IgD-negative memory B cell (primary cell): ENCODE measurements around the gene ITGA3. TPM values are rescaled to one million over a fixed set of nuclear protein-coding genes. Genes with fewer than 3 reads are reported as not detected.

Source experiments
- H3K27ac Mint-ChIP-seq, 3 donors: one replicate each; pipeline ENCODE4 v1.8.0; 2020 to 2022; ENCODE audit warnings: mild to moderate bottlenecking in 3 of 3, mixed read lengths in 3 of 3, moderate library complexity in 1 of 3
- H3K27me3 Mint-ChIP-seq: one replicate; pipeline ENCODE4 v1.8.0; 2021; ENCODE audit warnings: mixed read lengths
- H3K36me3 Mint-ChIP-seq: one replicate; pipeline ENCODE4 v1.8.0; 2020; ENCODE audit warnings: mild to moderate bottlenecking, mixed read lengths
- H3K4me1 Mint-ChIP-seq, 3 donors: one replicate each; pipeline ENCODE4 v1.8.0; 2020 to 2022; ENCODE audit warnings: mixed read lengths in 3 of 3, mild to moderate bottlenecking in 1 of 3
- H3K4me3 Mint-ChIP-seq, 4 donors: one replicate each; pipeline ENCODE4 v1.8.0; 2020 to 2022; ENCODE audit warnings: mild to moderate bottlenecking in 4 of 4, mixed read lengths in 4 of 4, moderate library complexity in 3 of 4
- H3K9me3 Mint-ChIP-seq, 3 donors: one replicate each; pipeline ENCODE4 v1.8.0; 2020 to 2021; ENCODE audit warnings: mixed read lengths in 3 of 3, mild to moderate bottlenecking in 1 of 3
- polyA plus RNA-seq: library from polyadenylated mRNA; unstranded; fragments of 300-500 nt; fragmentation: Illumina TruSeq; gene quantifications from one replicate; pipeline ENCODE4 v1.2.3, GENCODE V29; 2021

ITGA3 gene
- polyA plus RNA-seq, 1 donor from 2014 or later = 4.0 TPM

DNA sequence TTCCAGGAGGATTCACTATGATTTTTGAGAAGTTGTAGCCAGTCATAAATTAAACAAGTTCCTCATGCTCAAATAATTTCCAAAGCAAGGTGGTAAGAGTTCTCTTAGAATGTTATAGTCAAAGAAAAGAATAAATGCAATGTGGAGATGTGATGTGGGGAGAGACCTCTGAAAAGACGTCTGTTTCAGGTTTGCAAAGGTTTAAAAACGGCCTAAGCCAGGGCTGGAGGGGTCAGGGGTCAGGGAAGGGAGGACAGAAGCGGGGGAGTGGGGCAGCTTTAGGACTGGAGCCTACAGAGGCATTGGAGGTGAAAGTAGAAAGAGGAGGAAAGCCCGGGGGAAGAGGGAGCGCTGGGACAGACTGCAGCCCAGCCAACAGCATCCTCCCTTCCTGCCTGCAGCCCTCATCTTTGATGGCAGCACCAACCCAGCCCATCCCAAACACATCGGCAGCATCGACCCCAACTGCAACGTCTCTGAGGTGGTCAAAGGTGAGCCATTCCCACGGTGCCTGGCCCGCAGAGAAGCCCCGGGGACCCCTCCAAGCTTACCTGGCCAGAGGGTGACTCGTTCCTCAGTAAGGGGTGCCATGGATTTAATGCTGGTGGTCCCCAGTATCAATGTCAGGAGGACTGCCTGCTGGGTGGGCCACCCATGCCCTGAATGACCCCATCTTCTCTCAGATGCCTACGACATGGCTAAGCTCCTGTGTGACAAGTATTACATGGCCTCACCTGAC is 50.7 kb downstream of the ITGA3 start:
- H3K4me1 Mint-ChIP-seq = peaks cover 0 to 5% (median 0%) of the 10 kb centered on the region in 3 donors
- H3K4me3 Mint-ChIP-seq = no peak overlapping the region
- H3K27ac Mint-ChIP-seq = no peak overlapping the region
- H3K9me3 Mint-ChIP-seq = no peaks in the 10 kb centered on the region
- H3K36me3 Mint-ChIP-seq = peaks cover 3% of the 10 kb centered on the region
- H3K27me3 Mint-ChIP-seq = no peaks in the 10 kb centered on the region

- peaks cover 3% of the 10 kb centered on the region for H3K36me3 Mint-ChIP-seq
- no peaks in the 10 kb centered on the region for H3K9me3 Mint-ChIP-seq
- no peak overlapping the region for H3K27ac Mint-ChIP-seq
These were observed 52.0 kb downstream of the ITGA3 start for GRCh38 chr17:50107790-50108414.

DNA sequence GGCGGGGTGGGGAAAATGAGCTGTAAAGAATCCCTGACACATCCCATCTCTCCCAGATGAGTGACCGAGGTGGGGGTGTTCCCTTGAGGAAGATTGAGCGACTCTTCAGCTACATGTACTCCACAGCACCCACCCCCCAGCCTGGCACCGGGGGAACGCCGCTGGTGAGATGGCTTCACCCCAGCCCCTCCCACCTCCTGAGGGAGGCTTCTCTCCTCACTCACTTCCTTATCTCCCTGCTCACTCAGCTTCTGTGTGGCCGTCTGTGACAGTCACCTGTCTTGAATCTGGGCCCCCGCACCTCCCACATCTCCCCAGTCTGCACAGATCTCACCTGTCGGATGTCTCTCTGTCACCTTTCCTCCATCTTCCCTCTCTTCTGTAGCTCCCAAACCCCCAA is 52.6 kb downstream of the ITGA3 start:
- H3K4me1 Mint-ChIP-seq = peaks cover 0 to 5% (median 0%) of the 10 kb centered on the region in 3 donors
- peaks cover 3% of the 10 kb centered on the region for H3K36me3 Mint-ChIP-seq
- H3K27me3 Mint-ChIP-seq = no peaks in the 10 kb centered on the region
- no peak overlapping the region for H3K4me3 Mint-ChIP-seq
- no peaks in the 10 kb centered on the region for H3K9me3 Mint-ChIP-seq
- no peak overlapping the region for H3K27ac Mint-ChIP-seq

More at GRCh38 chr17:50107790-50108414, 52.0 kb downstream of the ITGA3 start:
- Mint-ChIP-seq H3K27me3 (no peaks in the 10 kb centered on the region), H3K4me3 (no peak overlapping the region), H3K4me1 (peaks cover 0 to 5% (median 0%) of the 10 kb centered on the region in 3 donors)

DNA sequence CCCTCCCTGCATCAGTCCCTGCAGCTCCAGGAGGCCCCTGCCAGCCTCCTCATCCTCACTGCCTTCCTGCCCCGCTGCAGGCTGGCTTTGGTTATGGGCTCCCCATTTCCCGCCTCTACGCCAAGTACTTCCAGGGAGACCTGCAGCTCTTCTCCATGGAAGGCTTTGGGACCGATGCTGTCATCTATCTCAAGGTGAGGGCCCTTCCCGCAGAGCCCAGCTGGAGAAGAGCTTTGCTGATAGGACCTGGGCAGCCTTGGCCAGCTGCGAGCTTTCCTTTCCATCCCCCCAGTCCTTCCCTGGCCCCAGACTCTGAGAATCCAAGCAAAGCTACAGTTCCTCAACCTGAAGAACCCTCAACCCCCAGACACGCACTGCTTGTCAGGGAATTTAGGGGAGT is 53.3 kb downstream of the ITGA3 start:
- Mint-ChIP-seq H3K4me3 (no peak overlapping the region), H3K27me3 (no peaks in the 10 kb centered on the region), H3K27ac (no peak overlapping the region), H3K4me1 (peaks cover 0 to 5% (median 0%) of the 10 kb centered on the region in 3 donors), H3K9me3 (no peaks in the 10 kb centered on the region), H3K36me3 (peaks cover 3% of the 10 kb centered on the region)

GRCh38 chr17:50109785-50110184 is 53.9 kb downstream of the ITGA3 start:
- H3K36me3 Mint-ChIP-seq = peaks cover 3% of the 10 kb centered on the region
- H3K4me1 Mint-ChIP-seq = peaks cover 0 to 5% (median under 1%) of the 10 kb centered on the region in 3 donors
- no peaks in the 10 kb centered on the region for H3K9me3 Mint-ChIP-seq
- no peak overlapping the region for H3K4me3 Mint-ChIP-seq
- no peak overlapping the region for H3K27ac Mint-ChIP-seq
- H3K27me3 Mint-ChIP-seq = peaks cover under 1% of the 10 kb centered on the region

DNA sequence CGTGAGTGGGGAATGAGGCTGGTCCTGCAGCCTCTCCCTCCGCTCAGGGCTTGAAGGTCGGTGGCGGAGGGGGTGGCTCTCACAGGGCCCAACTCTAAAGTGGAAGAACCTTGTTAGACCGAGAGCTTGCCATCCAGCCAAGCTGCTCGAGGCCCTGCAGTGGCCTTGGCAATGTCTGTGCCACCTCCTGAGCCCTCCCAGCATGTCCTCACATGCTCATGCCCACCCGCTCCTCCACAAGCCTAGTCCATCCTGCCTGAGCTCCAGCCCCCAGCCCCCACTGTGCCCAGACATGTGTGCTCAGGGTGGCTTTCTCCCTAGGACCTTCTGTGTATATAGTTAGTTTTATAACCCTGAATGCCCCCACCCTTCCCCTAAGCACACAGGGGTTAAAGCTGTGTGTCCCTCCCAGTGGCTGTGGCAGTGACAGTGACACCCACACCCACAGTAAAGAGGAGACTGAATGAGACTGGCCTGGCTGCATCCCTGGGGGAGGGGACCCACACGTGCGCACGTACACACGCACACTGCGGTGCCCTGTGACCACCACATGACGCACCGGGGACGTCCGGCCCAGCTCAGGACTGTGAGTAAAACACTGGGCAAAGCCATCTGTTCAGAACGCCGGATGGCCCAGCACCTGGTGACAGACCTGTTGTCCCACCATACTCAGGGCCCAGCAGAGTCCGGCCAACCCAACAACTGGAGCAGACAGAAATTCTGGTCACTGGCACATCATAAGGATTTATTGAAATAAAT is 54.9 kb downstream of the ITGA3 start:
- H3K9me3 Mint-ChIP-seq = no peaks in the 10 kb centered on the region
- H3K4me1 Mint-ChIP-seq = peaks cover 0 to 10% (median 1%) of the 10 kb centered on the region in 3 donors
- H3K36me3 Mint-ChIP-seq = peaks cover 3% of the 10 kb centered on the region
- H3K27ac Mint-ChIP-seq = peak overlapping the region in 2 of 3 donors; percentile 39
- no peak overlapping the region for H3K4me3 Mint-ChIP-seq
- H3K27me3 Mint-ChIP-seq = peaks cover 6% of the 10 kb centered on the region

- peaks cover 3% of the 10 kb centered on the region for H3K36me3 Mint-ChIP-seq
- peaks cover 15% of the 10 kb centered on the region for H3K27me3 Mint-ChIP-seq
- no peak overlapping the region for H3K4me3 Mint-ChIP-seq
- H3K9me3 Mint-ChIP-seq = no peaks in the 10 kb centered on the region
- H3K27ac Mint-ChIP-seq = no peak overlapping the region
- peaks cover 4 to 11% (median 5%) of the 10 kb centered on the region in 3 donors for H3K4me1 Mint-ChIP-seq
These were observed 56.1 kb downstream of the ITGA3 start for GRCh38 chr17:50111673-50112655.

DNA sequence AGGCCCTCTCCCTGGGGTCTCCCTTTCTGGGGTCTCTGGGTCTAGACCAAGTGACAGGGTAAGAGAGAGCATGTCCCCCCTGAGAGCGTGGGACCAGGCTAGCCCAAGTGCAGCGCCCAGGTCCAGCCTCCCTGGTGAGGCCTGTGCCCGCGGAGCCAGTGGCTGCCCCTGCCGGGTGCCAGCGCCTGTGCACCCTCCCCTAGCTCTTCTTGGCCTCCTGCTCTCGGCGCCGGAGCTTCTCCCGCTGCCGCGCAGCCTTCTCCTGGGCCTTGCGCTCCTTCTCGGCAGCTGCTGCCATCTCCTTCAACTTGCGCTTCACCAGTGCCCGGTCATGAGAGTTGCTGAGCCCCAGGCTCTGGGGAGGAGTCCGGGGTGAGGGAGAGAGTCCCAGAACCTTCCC is 56.8 kb downstream of the ITGA3 start:
- Mint-ChIP-seq H3K9me3 (no peaks in the 10 kb centered on the region), H3K27me3 (peaks cover 17% of the 10 kb centered on the region), H3K4me3 (no peak overlapping the region), H3K36me3 (peaks cover 3% of the 10 kb centered on the region), H3K27ac (no peak overlapping the region), H3K4me1 (peaks cover 5 to 12% (median 7%) of the 10 kb centered on the region in 3 donors)

- Mint-ChIP-seq H3K36me3 (peaks cover 1% of the 10 kb centered on the region), H3K4me1 (peaks cover 5 to 12% (median 7%) of the 10 kb centered on the region in 3 donors), H3K27ac (no peak overlapping the region), H3K27me3 (peaks cover 20% of the 10 kb centered on the region), H3K9me3 (no peaks in the 10 kb centered on the region), H3K4me3 (no peak overlapping the region)
These were observed 57.9 kb downstream of the ITGA3 start for GRCh38 chr17:50113624-50114320.

DNA sequence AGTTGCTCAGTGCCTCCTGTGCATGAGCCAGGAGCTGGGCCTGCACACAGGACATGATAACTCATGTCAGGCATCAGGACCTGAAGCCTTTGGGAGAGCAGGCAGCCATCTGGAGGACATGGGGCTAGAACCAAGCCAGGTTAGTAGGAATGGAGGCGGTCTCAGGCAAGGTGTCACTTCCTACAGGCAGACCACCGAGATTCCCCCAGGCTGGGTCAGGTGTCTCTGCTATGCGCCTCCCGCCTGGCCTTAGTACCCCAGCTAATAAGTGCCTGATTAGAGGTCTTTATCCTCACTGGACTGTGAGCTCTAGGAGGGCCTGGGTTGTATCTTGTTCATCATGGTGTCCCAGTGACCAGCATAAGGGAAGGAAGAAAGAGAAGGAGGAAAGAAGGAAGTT is 58.5 kb downstream of the ITGA3 start:
- peak overlapping the region in 1 of 3 donors; percentile 82 for H3K27ac Mint-ChIP-seq
- no peak overlapping the region for H3K4me3 Mint-ChIP-seq
- H3K4me1 Mint-ChIP-seq = peaks cover 5 to 10% (median 7%) of the 10 kb centered on the region in 3 donors
- H3K36me3 Mint-ChIP-seq = no peaks in the 10 kb centered on the region
- H3K9me3 Mint-ChIP-seq = no peaks in the 10 kb centered on the region
- peaks cover 20% of the 10 kb centered on the region for H3K27me3 Mint-ChIP-seq

GRCh38 chr17:50114849-50115357 is 59.0 kb downstream of the ITGA3 start:
- H3K27ac Mint-ChIP-seq = peak overlapping the region in 2 of 3 donors; percentile 2 to 82
- peaks cover 5 to 10% (median 7%) of the 10 kb centered on the region in 3 donors for H3K4me1 Mint-ChIP-seq
- peak overlapping the region in 1 of 4 donors; percentile 2 for H3K4me3 Mint-ChIP-seq
- peaks cover 20% of the 10 kb centered on the region for H3K27me3 Mint-ChIP-seq
- no peaks in the 10 kb centered on the region for H3K9me3 Mint-ChIP-seq
- no peaks in the 10 kb centered on the region for H3K36me3 Mint-ChIP-seq

- peaks cover 5 to 10% (median 7%) of the 10 kb centered on the region in 3 donors for H3K4me1 Mint-ChIP-seq
- H3K27ac Mint-ChIP-seq = no peak overlapping the region
- H3K4me3 Mint-ChIP-seq = no peak overlapping the region
- H3K36me3 Mint-ChIP-seq = no peaks in the 10 kb centered on the region
- no peaks in the 10 kb centered on the region for H3K9me3 Mint-ChIP-seq
- H3K27me3 Mint-ChIP-seq = peaks cover 20% of the 10 kb centered on the region
These were observed 59.8 kb downstream of the ITGA3 start for GRCh38 chr17:50115756-50116155.

DNA sequence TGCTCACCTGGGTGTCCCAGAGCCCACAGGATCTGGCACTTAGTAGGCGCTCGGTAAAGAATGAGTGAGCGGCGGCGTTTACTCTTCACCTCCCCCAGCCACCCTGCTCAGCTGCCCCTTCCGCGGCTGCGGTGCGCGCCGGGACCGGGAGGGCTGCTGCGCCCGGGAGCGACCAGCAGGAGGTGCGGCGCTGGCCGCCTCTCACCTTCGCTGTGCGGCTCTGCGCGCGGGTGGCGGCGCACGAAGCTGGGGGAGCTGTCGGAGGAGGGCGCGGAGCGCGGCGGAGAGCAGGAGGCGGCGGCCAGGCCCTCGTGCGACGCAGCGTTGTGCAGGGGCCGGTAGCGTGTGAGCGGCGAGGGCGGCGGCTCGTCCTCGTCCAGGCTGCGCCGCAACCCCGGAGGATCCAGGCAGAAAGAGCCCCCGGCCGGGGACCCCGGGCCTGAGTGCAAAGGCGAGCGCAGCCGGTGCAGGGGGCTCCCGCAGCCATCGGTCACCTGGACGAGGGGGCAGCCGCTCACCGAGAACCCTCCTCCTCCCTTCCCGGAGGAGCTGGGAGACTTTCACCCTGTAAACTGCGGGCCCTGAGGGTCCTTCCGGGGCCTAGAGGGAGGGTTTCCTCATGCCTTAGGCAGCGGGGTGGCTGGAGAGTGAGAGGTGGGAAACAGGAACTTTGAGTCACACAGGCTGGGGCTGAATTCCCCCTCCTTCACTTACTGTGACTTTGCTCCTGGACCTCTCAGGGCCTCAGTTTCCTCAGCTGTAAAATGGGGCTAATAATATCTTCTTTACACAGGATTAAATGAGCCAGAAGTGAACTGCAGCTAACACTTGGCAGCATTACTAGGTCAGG is 61.5 kb downstream of the ITGA3 start:
- Mint-ChIP-seq H3K27ac (no peak overlapping the region), H3K9me3 (no peaks in the 10 kb centered on the region)

More for the DNA sequence above, 61.5 kb downstream of the ITGA3 start:
- Mint-ChIP-seq H3K4me1 (peaks cover 5 to 10% (median 7%) of the 10 kb centered on the region in 3 donors), H3K36me3 (no peaks in the 10 kb centered on the region), H3K27me3 (peaks cover 20% of the 10 kb centered on the region), H3K4me3 (peak overlapping the region in 3 of 4 donors; percentile 38 to 87 (median 65))
